ENCODE results near the gene SSTR1. TPM values are rescaled to one million over a fixed set of nuclear protein-coding genes. Genes with fewer than 3 reads are reported as not detected.

SSTR1 gene
- total RNA-seq, 4 donors from 2014 or later = 1.2 to 2.7 (median 1.7) TPM

DNA sequence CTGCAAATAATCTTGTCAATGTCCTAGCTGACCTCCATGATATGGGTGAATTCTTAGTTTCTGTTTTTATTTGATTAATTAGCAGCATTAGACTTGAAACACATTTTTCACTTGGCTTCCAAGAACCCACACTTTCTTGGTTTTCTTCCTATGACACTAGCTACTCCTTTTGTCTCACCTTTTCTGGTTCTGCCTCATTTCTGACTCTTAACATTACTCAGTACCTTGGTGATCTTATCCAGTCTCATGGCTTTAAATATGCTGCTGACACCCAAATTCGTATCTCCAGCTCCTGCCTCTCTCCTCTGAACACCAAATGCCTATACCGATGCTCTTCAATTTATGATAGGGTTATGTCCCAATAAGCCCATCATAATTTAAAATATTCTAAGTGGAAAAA lies 32.0 kb upstream of the SSTR1 start:
- Histone ChIP-seq H3K9me3 (no peaks in the 10 kb centered on the region), H3K27ac (no peak overlapping the region), H3K27me3 (no peaks in the 10 kb centered on the region), H3K4me1 (no peaks in the 10 kb centered on the region), H3K36me3 (no peaks in the 10 kb centered on the region), H3K4me3 (no peak overlapping the region)
- DNase-seq = no peak
- no peak for TF ChIP-seq POLR2A (IDR thresholded peaks at IDR 0.05)
- TF ChIP-seq, protein P1, sequence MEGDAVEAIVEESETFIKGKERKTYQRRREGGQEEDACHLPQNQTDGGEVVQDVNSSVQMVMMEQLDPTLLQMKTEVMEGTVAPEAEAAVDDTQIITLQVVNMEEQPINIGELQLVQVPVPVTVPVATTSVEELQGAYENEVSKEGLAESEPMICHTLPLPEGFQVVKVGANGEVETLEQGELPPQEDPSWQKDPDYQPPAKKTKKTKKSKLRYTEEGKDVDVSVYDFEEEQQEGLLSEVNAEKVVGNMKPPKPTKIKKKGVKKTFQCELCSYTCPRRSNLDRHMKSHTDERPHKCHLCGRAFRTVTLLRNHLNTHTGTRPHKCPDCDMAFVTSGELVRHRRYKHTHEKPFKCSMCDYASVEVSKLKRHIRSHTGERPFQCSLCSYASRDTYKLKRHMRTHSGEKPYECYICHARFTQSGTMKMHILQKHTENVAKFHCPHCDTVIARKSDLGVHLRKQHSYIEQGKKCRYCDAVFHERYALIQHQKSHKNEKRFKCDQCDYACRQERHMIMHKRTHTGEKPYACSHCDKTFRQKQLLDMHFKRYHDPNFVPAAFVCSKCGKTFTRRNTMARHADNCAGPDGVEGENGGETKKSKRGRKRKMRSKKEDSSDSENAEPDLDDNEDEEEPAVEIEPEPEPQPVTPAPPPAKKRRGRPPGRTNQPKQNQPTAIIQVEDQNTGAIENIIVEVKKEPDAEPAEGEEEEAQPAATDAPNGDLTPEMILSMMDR (IDR thresholded peaks at IDR 0.05) = no peak
- intact Hi-C loops (cut with DNase I; ENCODE audit: low total_unique reads) = no loop called here

DNA sequence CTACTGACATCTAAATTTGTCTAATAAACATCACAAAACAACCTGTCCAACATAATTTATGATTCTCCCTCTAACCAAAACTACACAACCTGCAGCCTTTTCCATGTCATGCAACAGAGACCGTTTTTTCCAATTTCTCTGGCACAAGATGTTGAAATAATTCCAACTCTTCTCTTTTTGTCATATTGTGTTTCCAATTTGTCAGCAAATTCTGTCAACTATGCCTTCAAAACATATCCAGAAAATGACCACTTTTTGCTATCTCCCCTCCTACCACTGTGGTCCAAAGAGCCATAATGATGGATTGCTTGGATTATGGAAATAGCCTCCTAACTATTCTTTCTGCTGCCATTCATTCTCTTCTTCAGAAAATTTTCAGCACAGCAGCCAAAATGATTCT lies 31.3 kb upstream of the SSTR1 start:
- no peaks in the 10 kb centered on the region for H3K4me1 ChIP-seq
- H3K27me3 ChIP-seq = no peaks in the 10 kb centered on the region
- no peaks in the 10 kb centered on the region for H3K9me3 ChIP-seq
- H3K36me3 ChIP-seq = no peaks in the 10 kb centered on the region
- H3K27ac ChIP-seq = no peak overlapping the region
- intact Hi-C loops (cut with DNase I; ENCODE audit: low total_unique reads) = no loop called here
- DNase-seq = no peak
- H3K4me3 ChIP-seq = no peak overlapping the region
- TF ChIP-seq POLR2A (IDR thresholded peaks at IDR 0.05) = no peak
- TF ChIP-seq, protein P1 (IDR thresholded peaks at IDR 0.05) = no peak

DNA sequence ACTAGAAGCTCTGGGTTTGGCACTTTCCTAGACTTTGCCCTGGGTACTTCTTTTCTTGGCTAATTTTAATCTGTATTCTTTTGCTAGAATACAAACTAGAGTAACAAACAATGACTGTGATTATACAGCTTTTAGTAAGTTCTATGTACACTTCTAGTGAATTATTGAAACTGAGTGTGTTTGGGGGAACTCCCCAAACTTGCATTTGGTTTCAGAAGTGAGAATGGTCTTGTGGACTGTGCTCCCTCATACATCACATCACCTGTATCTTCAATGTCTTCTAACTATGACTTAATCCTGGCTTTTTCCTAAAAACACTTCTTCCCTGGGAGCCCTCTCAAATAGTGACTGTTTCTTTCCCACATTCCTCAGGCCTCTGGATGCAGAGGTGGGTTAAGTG lies 23.6 kb upstream of the SSTR1 start:
- no peak overlapping the region for H3K4me3 ChIP-seq
- no peaks in the 10 kb centered on the region for H3K9me3 ChIP-seq
- no peaks in the 10 kb centered on the region for H3K36me3 ChIP-seq
- H3K27ac ChIP-seq = no peak overlapping the region
- H3K4me1 ChIP-seq = no peaks in the 10 kb centered on the region
- TF ChIP-seq POLR2A (IDR thresholded peaks at IDR 0.05) = no peak
- TF ChIP-seq, protein P1 (IDR thresholded peaks at IDR 0.05) = no peak
- no peaks in the 10 kb centered on the region for H3K27me3 ChIP-seq
- DNase-seq = no peak
- intact Hi-C loops (cut with DNase I; ENCODE audit: low total_unique reads) = no loop called here

DNA sequence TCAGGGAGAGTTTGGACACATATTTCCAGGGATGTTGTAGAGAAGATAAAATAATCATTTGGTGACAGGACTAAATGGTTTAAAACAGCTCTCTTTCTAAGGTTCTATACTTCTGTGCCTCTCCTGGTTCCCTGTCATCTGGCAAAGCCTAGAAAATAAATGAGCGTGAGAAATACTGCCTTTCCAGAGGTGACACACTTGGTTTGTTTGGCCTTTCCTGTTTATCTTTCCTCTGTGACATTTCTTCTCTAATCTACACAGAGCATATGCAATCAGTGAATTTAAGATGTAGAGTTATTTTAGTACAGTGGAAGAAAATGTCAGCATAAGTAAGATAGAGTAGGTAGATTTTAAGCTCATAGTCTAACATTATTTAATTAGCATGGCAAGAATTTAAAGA lies 22.0 kb upstream of the SSTR1 start:
- intact Hi-C loops (cut with DNase I; ENCODE audit: low total_unique reads) = no loop called here
- DNase-seq = no peak
- Histone ChIP-seq H3K36me3 (no peaks in the 10 kb centered on the region), H3K27ac (no peak overlapping the region), H3K27me3 (no peaks in the 10 kb centered on the region), H3K4me1 (no peaks in the 10 kb centered on the region), H3K9me3 (no peaks in the 10 kb centered on the region), H3K4me3 (no peak overlapping the region)
- TF ChIP-seq, protein P1 (IDR thresholded peaks at IDR 0.05) = no peak
- no peak for TF ChIP-seq POLR2A (IDR thresholded peaks at IDR 0.05)

DNA sequence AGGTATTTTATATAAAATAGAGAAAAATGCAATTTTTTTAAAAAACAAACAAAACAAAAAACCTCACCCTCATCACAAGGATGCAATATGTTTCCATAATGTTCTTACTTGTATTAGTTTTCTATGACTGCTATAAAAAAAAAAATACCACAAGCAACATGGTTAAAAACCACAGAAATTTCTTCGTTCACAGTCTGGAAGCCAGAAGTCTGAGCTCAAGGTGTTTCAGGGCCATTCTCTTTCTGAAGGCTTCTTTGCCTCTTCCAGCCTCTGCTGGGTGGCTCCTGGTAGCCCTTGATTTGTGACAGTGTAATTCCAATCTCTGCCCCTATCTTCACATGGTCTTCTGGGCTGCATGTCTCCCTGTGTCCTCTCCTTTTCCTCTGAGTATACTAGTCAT lies 21.5 kb upstream of the SSTR1 start:
- no peaks in the 10 kb centered on the region for H3K9me3 ChIP-seq
- DNase-seq = no peak
- no peaks in the 10 kb centered on the region for H3K36me3 ChIP-seq
- TF ChIP-seq, protein P1 (IDR thresholded peaks at IDR 0.05) = no peak
- TF ChIP-seq POLR2A (IDR thresholded peaks at IDR 0.05) = no peak
- H3K4me1 ChIP-seq = no peaks in the 10 kb centered on the region
- no peak overlapping the region for H3K27ac ChIP-seq
- intact Hi-C loops (cut with DNase I; ENCODE audit: low total_unique reads) = no loop called here
- no peak overlapping the region for H3K4me3 ChIP-seq
- H3K27me3 ChIP-seq = no peaks in the 10 kb centered on the region

Measured in uterus (tissue), 4 donors.